Endothelial cell of umbilical vein (primary cell): Measurements from ENCODE around the gene NCMAP. TPM values are rescaled to one million over a fixed set of nuclear protein-coding genes. Genes with fewer than 3 reads are reported as not detected.
"Not testable (repeated sequence)": the region's sequence is repeated elsewhere in the genome, so short reads cannot be mapped to it uniquely, and the experiment has no call there.

ENCODE experiments used
- BruUV-seq: library from RNA; stranded (reverse); fragments of 400-500 nt; replicated peaks from 2 replicates; lab custom pipeline; 2021; lab: Mats Ljungman, UMichigan
- CTCF ChIA-PET: fragments of 300-600, 350-600 bp; sonication (Branson Sonifier 250); formaldehyde crosslinking; loops from one replicate; lab custom pipeline; 2021; ENCODE audit warnings: antibody characterized with exemption, inconsistent platforms; lab: Charles Lee
- POLR2A ChIA-PET: fragments of 300-600, 350-600 bp; sonication (Branson Sonifier 250); formaldehyde crosslinking; loops from one replicate; lab custom pipeline; 2021; ENCODE audit warnings: antibody characterized with exemption, inconsistent platforms; lab: Charles Lee
- DNase-seq: peaks from one replicate; pipeline ENCODE4 v3.0.0-alpha.2; 2011; ENCODE audit warnings: low read depth, low spot score
- FAIRE-seq: peaks from 2 replicates; lab custom pipeline; 2011; peaks lifted over from hg19 to GRCh38; lab: Jason Lieb, UNC
- H2AFZ ChIP-seq: 2 replicates; pipeline ENCODE4 v1.6.0; 2012; ENCODE audit warnings: low read depth, low read length, control low read depth, inconsistent platforms
- H3K27ac ChIP-seq: 2 replicates; pipeline ENCODE4 v1.5.1; 2011; ENCODE audit warnings: low read depth, mild to moderate bottlenecking, control low read depth, low read length, moderate library complexity; ENCODE audit not compliant: insufficient read depth
- H3K27me3 ChIP-seq, 2 experiments: 2 replicates each; pipeline versions ENCODE4 v1.6.0 to v1.6.1; 2011; ENCODE audit warnings: low read length in 2 of 2, mixed read lengths in 1 of 2; ENCODE audit not compliant: control insufficient read depth in 2 of 2, insufficient read depth in 2 of 2
- H3K36me3 ChIP-seq, 2 experiments: 2 replicates in 1 of 2; 3 replicates in 1 of 2; pipeline ENCODE4 v1.5.1; 2011; ENCODE audit warnings: low read length in 2 of 2, mild to moderate bottlenecking in 1 of 2, moderate library complexity in 1 of 2; ENCODE audit not compliant: control insufficient read depth in 2 of 2, insufficient read depth in 2 of 2; ENCODE audit errors: extremely low read depth in 1 of 2
- H3K4me1 ChIP-seq: 3 replicates; pipeline ENCODE4 v1.5.1; 2011; ENCODE audit warnings: mild to moderate bottlenecking, low read length; ENCODE audit not compliant: control insufficient read depth, insufficient read depth; ENCODE audit errors: extremely low read depth
- H3K4me2 ChIP-seq: 2 replicates; pipeline ENCODE4 v1.6.1; 2011; ENCODE audit warnings: low read length, control low read depth, mixed read lengths; ENCODE audit not compliant: insufficient read depth
- H3K4me3 ChIP-seq, 3 experiments: fragments of 200-600 bp in 1 of 3; sonication (generic), shearing (Covaris generic) in 1 of 3; replicated peaks in 1 of 3; 2 replicates each; pipeline ENCODE4 v1.5.1; 2011 to 2016; ENCODE audit warnings: control low read depth in 3 of 3, low read length in 3 of 3, mild to moderate bottlenecking in 2 of 3, inconsistent platforms in 1 of 3, low read depth in 1 of 3, moderate library complexity in 1 of 3; ENCODE audit not compliant: insufficient read depth in 1 of 3
- H3K79me2 ChIP-seq: 2 replicates; pipeline ENCODE4 v1.6.0; 2012; ENCODE audit warnings: low read length, inconsistent platforms; ENCODE audit not compliant: control insufficient read depth, insufficient read depth
- H3K9ac ChIP-seq: replicated peaks from 2 replicates; pipeline ENCODE3; 2011; ENCODE audit warnings: low read length, control low read depth; ENCODE audit not compliant: insufficient read depth; ENCODE audit errors: extremely low read depth
- H3K9me1 ChIP-seq: replicated peaks from 3 replicates; pipeline ENCODE4 v1.6.0; 2011; ENCODE audit warnings: mild to moderate bottlenecking, low read length; ENCODE audit not compliant: control insufficient read depth, insufficient read depth; ENCODE audit errors: extremely low read depth
- H3K9me3 ChIP-seq: replicated peaks from 2 replicates; pipeline ENCODE4 v1.5.1; 2012; ENCODE audit warnings: low read length, inconsistent platforms; ENCODE audit not compliant: control insufficient read depth, insufficient read depth
- H4K20me1 ChIP-seq: replicated peaks from 2 replicates; pipeline ENCODE3; 2011; ENCODE audit warnings: mild to moderate bottlenecking, low read length; ENCODE audit not compliant: control insufficient read depth, insufficient read depth; ENCODE audit errors: extremely low read depth
- JUN ChIP-seq: IDR thresholded peaks from 2 replicates; pipeline ENCODE4 v1.6.1; 2011; ENCODE audit warnings: borderline replicate concordance, low read depth; ENCODE audit not compliant: insufficient read length, insufficient read depth
- dilution Hi-C: fragments of 300-500 bp; cut with MboI; formaldehyde crosslinking; loops from one replicate; pipeline ENCODE4 v1.15.0; 2019; ENCODE audit warnings: low sequenced_read_pairs; ENCODE audit not compliant: extremely low pct_ligation_motif_present
- intact Hi-C: fragments of 100-400 bp; cut with micrococcal nuclease; formaldehyde crosslinking; loops from one replicate; pipeline ENCODE4 v1.10.0; 2022
- polyA plus RNA-seq, 4 experiments: library from polyadenylated mRNA; depleted of rRNA in 3 of 4; stranded (reverse) in 3 of 4; unstranded in 1 of 4; fragments of >200 nt; gene quantifications; 2 replicates each; pipeline versions ENCODE4 v1.2.1 to v1.2.3, GENCODE V29; 2011 to 2012; ENCODE audit warnings: missing spikeins in 1 of 4
- total RNA-seq: library from RNA; stranded (reverse); gene quantifications from 2 replicates; pipeline ENCODE4 v1.2.3, GENCODE V29; 2021

Gene NCMAP
- total and polyA plus RNA-seq, 2 donors (not counting 3 experiments of a cell fraction or from before 2014, with no cell fraction given), result not detected

DNA sequence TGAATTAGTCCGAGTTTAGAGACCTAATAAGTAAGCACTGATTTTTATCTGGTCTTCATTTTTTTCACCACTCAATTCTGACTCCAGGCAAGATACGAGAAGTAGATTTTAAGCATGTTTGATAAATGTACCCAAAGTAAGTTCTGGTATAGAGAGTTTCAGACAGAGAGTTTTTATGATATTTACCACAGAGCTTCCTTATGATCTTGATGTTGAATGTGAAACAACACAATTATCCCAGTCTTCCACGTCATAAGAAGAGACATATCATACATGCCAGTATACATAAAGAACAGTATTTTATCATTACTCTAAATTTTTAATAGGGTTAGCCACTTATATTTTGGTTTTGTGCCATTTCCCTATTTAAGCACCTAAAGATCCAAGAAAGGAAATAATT, 7.8 kb upstream of the NCMAP start:
- ChIA-PET CTCF (interaction anchor here (0.7 to 1.8 kb wide), 7 partner anchors 10 to 349 kb away, joined by 3 to 5 read pairs (median 3); no protein-coding TSS in a partner anchor), POLR2A (no interaction called here)
- dilution Hi-C loops (no loop called here), intact Hi-C loops (no loop called here)
- BruUV-seq, result no TSS peak
- Histone ChIP-seq H2AFZ (no peak overlapping the region), H3K9ac (no peak overlapping the region), H3K4me2 (no peak overlapping the region), H3K9me3 (no peaks in the 10 kb centered on the region), H4K20me1 (no peaks in the 10 kb centered on the region), H3K4me1 (no peaks in the 10 kb centered on the region), H3K27me3 (peaks cover 3 to 10% of the 10 kb centered on the region in 2 experiments), H3K9me1 (no peaks in the 10 kb centered on the region), H3K27ac (no peak overlapping the region), H3K36me3 (no peaks in the 10 kb centered on the region), H3K4me3 (no peak overlapping the region), H3K79me2 (no peaks in the 10 kb centered on the region)
- FAIRE-seq, result no peak
- no peak for DNase-seq
- TF ChIP-seq JUN, result no peak

DNA sequence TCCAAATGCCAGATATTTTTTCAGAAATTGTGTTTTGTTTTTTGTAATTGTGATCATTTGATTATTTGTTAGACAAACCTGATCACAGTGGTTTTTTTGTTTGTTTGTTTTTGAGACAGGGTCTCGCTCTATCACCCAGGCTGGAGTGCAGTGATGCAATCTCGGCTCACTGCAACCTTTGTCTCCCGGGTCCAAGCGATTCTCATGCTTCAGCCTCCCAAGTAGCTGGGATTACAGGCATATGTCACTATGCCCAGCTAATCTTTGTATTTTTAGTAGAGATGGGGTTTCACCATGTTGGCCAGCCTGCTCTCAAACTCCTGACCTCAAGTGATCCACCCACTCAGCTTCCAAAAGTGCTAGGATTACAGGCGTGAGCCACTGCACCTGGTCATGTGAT, 6.7 kb upstream of the NCMAP start:
- H3K36me3 ChIP-seq, intact Hi-C loops, H2AFZ ChIP-seq, CTCF ChIA-PET, POLR2A ChIA-PET, H3K4me1 ChIP-seq, H3K27ac ChIP-seq, BruUV-seq, FAIRE-seq, H3K79me2 ChIP-seq, dilution Hi-C loops, H3K4me3 ChIP-seq, H4K20me1 ChIP-seq, H3K4me2 ChIP-seq, H3K9ac ChIP-seq, H3K9me1 ChIP-seq, DNase-seq, H3K9me3 ChIP-seq: not testable (repeated sequence)
- peaks cover 8 to 13% of the 10 kb centered on the region in 2 experiments for H3K27me3 ChIP-seq
